HG03196 (cell line): ENCODE results near the gene LRRC71.

Experiments used
- ATAC-seq: cut with Tn5 transposase; IDR thresholded peaks from one replicate; pipeline ENCODE4 v1.9.1; 2021; ENCODE audit not compliant: unreplicated experiment

LRRC71 gene

DNA sequence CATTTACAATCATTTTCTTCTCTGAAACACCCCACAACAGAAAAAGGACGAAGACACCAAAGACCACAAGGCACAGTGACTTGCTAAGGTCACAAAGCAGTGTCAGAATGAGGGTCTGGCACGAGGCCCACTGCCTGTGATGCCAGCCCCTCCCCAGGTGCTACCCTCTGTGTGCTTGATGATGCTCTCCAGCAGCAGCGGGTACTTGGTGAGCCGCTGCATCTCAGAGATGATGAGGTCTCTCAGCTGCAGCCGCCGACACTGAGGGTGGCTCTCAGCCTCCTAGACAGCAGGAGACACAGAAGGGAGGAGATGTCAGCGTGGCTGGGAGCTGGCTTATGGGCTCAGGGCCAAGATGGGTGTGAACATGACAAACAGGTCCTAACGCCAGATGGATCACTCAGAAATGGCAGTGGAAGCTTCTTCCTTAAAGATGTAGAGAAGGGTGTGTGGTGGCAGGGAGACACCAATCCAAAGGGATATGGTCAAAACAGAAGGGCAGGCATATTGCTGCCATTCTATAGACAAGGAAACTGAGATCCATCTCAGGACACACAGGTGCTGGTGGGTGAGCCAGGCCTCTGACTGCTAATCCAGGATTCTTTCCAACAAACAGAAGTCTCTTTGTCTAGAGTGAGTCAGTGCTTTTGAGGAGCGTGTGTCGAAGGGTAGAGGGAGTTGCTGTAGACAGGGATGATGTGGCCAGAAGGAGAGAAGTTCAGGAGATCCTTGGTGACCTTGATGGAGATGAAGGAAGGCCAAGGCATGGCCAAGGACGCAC is 25.6 kb downstream of the LRRC71 start:
- ATAC-seq, result no peak

DNA sequence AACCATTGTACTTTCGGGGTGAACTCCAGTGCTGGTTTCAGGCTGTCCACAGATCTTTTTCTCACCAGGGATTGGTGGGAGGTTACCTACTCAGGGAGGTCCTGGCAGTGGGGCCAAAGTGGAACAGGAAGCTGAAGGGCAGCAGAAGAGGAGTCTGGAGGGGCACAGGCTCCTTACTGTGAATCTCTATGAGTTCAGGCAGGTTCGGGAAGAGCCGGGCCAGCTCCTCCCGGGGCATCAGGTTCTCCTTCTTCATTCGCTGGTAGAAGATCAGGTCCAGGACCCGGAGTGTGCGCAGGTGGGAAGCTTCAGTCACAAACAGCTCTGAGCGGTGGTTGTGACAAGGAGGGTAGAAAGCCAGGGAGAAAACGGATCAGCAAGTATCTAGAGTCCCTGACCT is 26.7 kb downstream of the LRRC71 start:
- ATAC-seq, result no peak

DNA sequence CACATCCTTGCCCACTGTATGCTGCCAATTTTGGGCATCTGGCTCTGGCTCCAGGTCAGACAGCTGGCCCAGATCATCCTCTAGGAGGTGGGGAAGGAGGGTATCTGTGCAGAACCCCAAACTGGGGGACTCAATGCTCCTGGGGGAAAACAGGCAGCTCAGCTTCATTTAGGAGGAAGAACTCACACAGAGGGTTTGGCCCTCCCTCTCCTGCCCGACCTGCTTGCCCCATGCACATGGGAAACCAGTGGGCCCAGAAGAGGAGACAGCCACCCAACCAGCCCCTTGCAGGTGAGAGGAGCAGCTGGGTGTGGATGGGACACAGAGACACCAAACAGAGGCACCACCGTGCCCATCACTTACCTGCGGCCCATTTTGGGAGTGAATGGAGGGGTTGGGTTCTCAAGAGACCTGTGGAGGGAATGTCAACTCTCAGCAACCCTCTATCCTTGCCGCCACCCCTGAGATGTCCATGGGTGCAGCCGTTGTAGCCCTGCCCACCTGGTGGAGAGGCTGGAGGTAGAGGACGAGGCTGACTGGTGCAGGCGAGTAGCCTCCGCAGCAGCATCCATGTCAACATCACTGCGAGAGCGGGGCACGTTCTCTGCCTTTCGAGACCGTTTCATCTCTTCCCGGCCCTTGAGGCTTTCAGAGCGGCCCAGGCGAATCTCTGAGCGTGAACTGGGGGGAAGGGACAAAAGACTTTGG is 27.5 kb downstream of the LRRC71 start:
- ATAC-seq, result no peak

DNA sequence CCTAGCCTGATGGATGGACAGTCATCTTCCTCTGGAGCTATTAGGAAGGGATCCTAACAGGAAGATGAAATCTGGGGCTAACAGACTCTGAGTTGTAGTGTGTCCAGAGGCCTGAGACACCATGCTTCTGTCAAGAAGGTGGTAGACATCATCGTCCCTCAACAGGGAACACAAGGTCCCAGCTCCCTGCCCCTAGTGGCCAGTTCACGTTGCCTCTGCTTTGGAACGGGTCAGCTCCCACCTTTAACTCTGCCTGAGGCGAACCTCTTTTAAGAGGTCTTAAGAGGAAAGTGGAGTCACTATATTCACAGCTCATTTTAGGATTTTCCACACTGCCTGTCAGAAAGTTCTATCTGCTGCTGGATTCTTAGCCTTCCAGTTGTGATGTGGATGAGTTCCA is 28.3 kb downstream of the LRRC71 start:
- no peak for ATAC-seq

DNA sequence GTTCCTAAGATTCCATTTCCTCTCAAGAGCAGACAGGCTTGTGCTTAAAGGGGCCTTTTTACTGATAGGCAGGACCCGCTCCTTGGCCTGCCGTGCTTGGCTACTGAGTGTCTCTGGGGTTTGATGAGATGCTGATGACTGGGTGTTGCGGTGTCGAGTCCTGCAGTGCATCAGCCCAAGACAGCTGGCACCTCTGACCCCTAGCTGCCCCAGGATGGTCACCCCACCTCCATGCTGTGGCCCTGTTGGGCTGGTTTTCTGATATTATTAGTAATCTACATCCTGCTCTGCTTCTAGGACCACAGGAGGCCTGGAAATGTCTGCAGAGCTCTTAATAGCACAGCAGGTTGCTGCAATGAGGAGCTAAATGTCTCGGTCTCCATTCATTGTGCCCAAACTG is 28.7 kb downstream of the LRRC71 start:
- ATAC-seq, result no peak

DNA sequence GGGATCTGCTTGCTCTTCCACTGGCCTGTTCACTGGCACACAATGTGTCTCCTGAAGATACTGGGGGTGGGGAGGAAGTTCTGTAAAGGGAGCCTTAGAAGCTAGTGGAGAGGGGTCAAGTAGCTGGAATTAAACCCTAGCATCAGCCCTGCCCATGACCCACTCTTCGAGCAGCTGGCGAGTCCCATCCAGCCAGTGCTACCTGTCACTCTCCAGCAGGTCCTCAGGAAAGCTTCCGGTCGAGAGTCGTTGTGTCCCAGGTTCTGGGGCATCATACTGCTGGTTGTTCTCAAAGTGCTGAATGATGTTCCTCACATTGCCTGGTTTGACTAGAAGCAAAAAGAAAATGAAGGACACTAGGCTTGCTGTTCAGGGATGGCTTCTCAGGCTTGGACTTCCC is 30.9 kb downstream of the LRRC71 start:
- no peak for ATAC-seq

DNA sequence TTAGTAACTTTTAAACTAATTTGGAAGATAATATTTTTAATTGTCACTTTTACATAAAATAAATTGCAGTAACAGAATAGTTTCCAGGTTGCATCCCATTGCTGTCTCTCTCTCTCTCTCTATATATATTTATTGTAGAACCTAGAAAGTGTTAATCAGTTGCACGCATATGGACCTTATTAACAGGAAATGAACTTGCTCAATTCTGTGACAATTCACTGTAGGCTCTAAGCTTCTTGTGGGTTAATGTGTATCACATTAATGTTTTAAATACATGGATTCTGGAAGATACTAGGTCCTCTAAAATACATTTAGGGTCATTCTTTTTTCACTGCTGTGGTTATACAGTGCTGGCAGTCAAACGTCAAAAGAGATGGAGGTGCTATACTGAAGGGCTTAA is 33.1 kb downstream of the LRRC71 start:
- ATAC-seq, result no peak

DNA sequence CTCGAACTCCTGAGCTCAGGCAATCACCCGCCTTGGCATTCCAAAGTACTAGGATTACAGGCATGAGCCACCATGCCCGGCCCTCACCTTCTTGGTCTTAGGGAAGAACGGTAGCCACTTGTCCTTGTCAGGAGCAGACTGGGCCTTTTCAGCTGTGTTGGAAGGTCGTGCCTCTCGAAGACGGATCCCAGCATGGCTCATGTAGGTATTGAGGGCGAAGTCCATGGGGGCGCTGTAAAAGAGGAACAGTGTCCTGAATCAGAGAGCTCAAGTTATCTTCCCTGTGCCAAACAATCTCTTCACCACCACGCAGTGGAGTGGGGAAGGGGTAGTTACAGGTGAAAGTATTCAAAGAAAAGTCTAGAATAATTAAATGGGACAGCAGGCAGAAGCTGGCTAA is 35.9 kb downstream of the LRRC71 start:
- no peak for ATAC-seq

DNA sequence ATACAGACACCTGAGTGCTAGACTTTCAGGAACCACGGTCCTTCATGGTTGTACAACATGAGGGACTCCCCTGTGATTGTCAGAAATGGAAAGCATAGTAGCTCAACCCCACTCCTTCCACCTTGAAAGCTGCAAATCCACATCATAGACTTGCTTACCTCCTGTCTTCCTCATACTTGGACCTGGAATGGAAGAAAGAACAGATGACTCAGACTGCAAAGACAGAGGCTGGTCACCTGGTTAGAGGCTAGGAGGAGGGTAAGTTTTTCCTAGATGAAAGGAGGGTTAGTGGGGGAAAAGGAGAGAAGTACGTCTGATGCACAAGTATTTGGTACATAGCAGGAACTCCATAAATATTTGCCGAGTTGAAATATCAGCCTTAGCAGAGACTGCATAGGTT is 37.2 kb downstream of the LRRC71 start:
- ATAC-seq, result no peak

DNA sequence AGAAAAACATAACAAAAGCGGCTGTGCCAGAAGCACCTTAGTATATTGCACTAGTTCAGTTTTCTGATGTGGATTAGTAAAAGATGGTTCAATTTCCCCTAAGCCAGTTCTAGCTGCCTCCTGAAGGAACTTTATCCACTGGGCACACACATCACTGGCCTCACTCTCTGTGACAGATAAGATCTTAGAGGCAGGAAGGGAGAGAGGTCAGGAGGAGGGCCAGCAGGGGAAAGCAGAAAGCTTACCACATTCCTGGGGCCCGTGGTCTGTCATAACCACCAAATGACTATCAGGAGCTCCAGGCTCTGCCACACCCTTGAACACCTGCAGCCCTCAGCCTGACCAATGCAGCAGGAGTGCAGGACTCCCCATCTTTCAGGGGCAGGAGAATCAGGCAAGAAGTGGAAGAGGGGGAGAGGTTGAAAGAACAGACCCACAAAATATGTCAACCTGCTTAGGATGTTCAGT is 37.8 kb downstream of the LRRC71 start:
- no peak for ATAC-seq

DNA sequence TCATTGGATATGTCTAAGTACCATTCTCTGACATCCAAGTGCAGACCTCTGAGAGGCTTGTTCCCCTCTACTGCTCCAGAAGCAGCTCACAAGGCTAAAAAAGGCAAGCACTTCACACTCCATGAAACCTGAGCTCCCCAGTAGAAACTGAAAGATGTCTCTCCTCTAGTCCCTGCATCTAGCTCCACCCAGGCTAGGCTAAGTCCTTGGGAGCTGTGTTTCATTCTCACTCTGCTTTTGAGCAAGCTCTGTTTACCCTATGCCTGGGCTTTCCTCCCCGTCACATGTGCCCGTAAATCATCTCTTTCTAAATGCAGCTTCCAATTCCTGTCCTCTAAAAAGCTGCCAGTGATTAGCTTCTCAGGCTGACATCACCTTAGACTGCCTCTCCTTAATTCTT is 39.0 kb downstream of the LRRC71 start:
- no peak for ATAC-seq

DNA sequence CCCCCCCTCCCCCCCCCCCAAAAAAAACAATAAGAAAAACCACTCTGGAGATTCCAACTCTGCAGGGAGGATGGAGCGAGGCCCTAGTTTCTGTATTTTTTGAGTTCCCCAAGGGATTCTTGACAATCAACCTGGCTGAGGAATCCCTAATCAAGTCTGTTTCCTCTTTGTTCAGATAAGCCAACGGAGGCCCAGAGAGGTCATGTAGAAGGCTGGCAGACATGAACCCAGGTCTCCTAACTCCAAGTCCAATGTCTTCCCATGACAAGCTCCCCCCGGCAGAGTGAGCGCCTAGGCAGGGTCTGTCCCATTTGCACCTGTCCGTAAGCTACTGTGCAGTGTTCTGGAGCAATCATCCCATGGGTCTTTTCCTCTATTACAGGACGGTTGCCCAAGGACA is 39.5 kb downstream of the LRRC71 start:
- ATAC-seq, result no peak

DNA sequence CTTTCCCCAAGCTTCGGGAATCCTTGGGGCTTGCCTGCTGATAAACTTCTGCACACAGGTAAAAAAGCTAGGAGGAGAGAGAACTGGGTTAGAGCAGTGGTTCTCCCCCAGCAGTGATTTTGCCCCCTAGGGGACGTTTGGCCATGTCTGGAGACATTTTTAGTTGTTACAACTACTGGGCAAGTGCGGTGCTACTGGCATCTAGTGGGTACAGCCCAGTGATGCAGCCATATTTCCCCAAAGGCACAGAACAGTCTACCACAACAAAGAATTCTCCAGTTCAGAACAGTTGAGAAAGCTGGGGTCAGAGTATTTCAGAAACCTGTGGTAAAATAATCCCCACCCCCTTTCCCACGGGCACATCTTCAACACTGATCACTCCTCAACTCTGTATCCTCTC is 41.3 kb downstream of the LRRC71 start:
- no peak for ATAC-seq

DNA sequence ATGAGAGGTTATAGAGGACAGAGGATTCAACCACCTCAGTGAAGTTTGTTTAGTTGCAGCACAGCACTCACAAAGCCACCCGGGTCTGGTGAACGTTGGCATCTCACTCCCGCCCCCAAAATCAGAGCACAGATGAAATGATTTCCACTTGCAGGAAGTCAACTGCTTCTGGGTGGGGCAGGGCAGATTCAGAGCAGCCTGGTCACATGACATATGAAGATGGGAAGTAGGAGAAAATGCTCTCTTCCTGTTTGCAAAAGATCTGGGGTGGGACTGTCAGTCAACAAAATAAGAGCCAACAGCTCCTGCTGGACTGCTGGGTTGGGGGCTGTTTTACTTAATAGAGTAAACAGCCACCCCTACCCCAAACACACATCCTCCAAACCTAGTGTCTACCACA is 43.2 kb downstream of the LRRC71 start:
- no peak for ATAC-seq

DNA sequence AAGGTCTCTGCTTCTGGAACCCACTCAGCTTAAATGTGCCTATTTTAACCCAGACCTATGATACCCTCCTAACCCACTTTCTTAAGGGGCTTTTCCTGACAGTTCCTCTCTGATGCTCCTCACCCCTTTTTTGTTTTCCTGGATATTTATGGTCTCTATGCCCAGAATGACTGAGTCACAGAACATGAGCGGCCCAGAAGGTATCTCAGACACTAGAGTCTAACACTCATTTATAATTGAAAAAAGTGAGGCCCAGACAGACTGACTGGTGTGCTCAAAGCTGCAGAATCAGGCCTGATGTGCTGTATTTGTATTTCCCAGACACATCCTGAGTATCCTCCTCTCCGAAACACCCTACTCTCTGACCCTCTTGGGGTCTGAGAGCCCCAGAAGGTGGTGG is 44.0 kb downstream of the LRRC71 start:
- no peak for ATAC-seq

DNA sequence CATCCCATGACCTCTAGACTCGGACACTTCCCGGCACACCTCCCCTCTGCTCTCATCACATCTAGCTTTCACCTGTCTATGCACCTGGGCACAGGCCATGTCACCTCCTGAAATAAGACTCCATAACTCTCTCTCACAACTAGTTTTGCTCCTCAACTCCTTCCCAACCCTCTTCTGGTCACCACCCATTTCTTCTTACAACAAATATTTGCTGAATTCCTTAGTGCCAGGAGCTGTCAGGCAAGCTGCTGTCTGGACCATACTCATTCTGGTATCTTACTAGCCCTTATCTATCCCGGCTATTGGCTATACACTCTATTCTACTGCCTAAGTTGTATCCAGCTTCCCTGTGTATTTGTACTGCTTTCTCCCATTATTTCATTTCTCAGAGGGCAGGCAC is 49.1 kb downstream of the LRRC71 start:
- no peak for ATAC-seq

DNA sequence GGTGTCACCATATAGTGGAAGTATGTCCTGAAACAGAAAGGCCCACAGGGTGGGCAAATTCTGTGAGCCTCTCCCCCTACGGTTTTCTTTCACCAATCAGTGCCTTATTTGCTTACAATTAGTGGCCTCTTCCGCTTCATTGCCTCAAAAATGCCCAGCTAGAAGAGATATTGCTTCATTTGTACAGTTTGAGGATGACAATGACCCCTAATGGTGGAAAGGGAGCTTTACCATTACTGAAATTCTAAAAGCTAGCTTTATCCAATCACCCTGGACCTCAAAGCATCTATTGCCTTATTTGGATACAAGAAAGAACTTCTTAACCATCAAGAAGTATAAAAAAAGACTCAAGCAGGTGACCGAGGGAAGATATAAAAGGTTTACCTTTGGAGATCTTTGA is 49.6 kb downstream of the LRRC71 start:
- no peak for ATAC-seq

DNA sequence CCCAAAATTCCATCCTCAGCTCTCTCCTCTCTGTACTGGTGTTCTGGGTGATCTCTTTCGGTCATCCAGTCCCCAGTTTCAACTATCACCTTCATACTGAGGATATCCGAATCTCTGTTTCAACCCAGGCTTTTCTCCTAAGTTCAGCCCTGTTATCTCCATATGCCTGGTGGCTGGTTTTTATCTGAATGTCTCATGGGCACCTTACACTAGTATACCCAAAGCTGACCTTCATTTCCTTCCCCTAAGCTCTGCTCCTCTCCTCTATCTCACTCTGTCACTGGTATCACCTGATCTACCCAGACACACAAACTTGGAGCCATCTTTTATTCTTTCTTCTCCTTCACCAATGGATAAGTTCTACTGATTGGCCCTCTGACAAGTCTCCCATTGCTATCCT is 53.0 kb downstream of the LRRC71 start:
- no peak for ATAC-seq

DNA sequence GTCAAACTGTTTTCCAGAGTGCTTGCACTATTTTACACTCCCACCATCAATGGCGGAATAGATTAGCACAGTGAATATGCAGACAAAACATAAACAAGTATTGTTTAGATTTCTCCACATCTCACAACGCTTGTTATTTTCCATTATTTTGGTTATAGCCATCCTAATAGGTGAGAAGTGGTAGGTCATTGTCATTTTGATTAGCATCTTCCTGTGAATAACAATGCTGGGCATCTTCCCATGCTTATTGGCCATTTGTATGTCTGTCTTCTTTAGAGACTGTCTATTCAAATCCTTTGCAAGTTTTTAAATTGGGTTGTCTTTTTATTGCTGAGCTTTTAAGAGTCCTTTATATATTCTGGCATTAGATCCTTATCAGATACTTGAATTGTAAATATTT is 54.7 kb downstream of the LRRC71 start:
- no peak for ATAC-seq

DNA sequence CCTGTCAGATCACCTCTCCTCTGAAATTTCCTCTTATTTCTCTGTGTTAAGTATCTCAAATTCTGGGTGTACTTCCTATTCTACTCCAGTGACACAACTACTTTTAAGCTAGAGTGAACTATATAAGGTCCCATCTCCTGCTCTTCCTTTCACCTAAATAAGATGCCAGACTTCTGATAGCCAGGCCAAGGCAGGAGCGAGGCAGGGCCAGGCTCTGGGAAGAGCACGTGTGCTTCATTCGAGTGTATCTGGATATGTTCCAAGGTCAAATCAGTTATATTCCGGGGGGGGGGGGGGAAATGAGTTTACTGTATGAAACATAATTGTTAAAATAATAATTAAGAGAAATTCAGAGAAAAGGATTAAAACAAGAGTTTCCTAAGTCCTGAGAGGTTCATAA is 60.1 kb downstream of the LRRC71 start:
- no peak for ATAC-seq
